Transverse colon (tissue), 4 donors: Measurements from ENCODE around the gene WDHD1. TPM values are rescaled to one million over a fixed set of nuclear protein-coding genes. Genes with fewer than 3 reads are reported as not detected.
"Not testable (repeated sequence)": the region's sequence is repeated elsewhere in the genome, so short reads cannot be mapped to it uniquely, and the experiment has no call there.

Experiments used
- DNase-seq: peaks from one replicate; pipeline ENCODE4 v3.0.0-alpha.2; 2019
- H3K27ac ChIP-seq, 4 donors: fragments of 200-600 bp; sonication (generic); 2 replicates each; pipeline ENCODE4 v1.5.1; 2016 to 2018; ENCODE audit warnings: inconsistent platforms in 4 of 4
- H3K27me3 ChIP-seq: fragments of 200-600 bp; sonication (generic); 2 replicates; pipeline ENCODE4 v1.5.1; 2017; ENCODE audit warnings: inconsistent platforms
- H3K36me3 ChIP-seq, 4 donors: fragments of 200-600 bp; sonication (generic); 2 replicates each; pipeline ENCODE4 v1.5.1; 2017 to 2019; ENCODE audit warnings: inconsistent platforms in 4 of 4
- H3K4me1 ChIP-seq, 4 donors: fragments of 200-600 bp; sonication (generic); 2 replicates each; pipeline ENCODE4 v1.5.1; 2017 to 2020; ENCODE audit warnings: inconsistent platforms in 4 of 4
- H3K4me3 ChIP-seq, 4 donors: fragments of 200-600 bp; sonication (generic); 1 replicate in 1 of 4; 2 replicates in 3 of 4; pipeline versions ENCODE4 v1.5.1 to v1.6.1; 2017 to 2019; ENCODE audit warnings: inconsistent platforms in 4 of 4
- H3K9me3 ChIP-seq, 2 donors: fragments of 200-600 bp; sonication (generic); 2 replicates each; pipeline ENCODE4 v1.5.1; 2017 to 2019; ENCODE audit warnings: inconsistent platforms in 2 of 2
- CTCF ChIP-seq, 5 experiments: fragments of 200-600 bp in 3 of 5; fragments of 450-650 bp in 2 of 5; sonication (generic) in 3 of 5; IDR thresholded peaks; 1 replicate in 2 of 5; 2 replicates in 3 of 5; pipeline ENCODE4 v1.5.1; 2016 to 2017; ENCODE audit warnings: antibody characterized with exemption in 5 of 5, inconsistent platforms in 3 of 5, mild to moderate bottlenecking in 2 of 5, moderate library complexity in 1 of 5
- EP300 ChIP-seq: sonication (generic); formaldehyde crosslinking; IDR thresholded peaks from one replicate; pipeline ENCODE4 v1.6.1; 2017; ENCODE audit warnings: antibody characterized with exemption, low read depth
- POLR2A ChIP-seq: fragments of 450-650 bp; IDR thresholded peaks from one replicate; pipeline ENCODE4 v1.6.1; 2016; ENCODE audit warnings: antibody characterized with exemption, mild to moderate bottlenecking, moderate library complexity
- POLR2AphosphoS5 ChIP-seq, 3 donors: sonication (generic); formaldehyde crosslinking; IDR thresholded peaks; one replicate each; pipeline ENCODE4 v1.6.1; 2016; ENCODE audit warnings: antibody characterized with exemption in 3 of 3
- WGBS, 2 donors: methylation state at CpG; one replicate each; pipeline ENCODE4 v1.1.5; 2018; ENCODE audit warnings: low coverage in 1 of 2; 5-methylcytosine and 5-hydroxymethylcytosine counted together
- in situ Hi-C, 4 donors: fragments of 200-750 bp; cut with MboI; loops; one replicate each; pipeline versions ENCODE4 v1.15.0 to v1.15.1; 2017; ENCODE audit warnings: low sequenced_read_pairs in 3 of 4, low pct_ligation_motif_present in 1 of 4, low pct_unique_long_range_greater_than_20kb in 1 of 4
- intact Hi-C: fragments of 100-400 bp; cut with DNase I; formaldehyde crosslinking; loops from one replicate; pipeline ENCODE4 v1.15.1; 2023; ENCODE audit warnings: low total_unique reads
- total RNA-seq, 4 donors: library from RNA; depleted of rRNA; stranded (reverse); fragments of >200 nt; gene quantifications; one replicate each; pipeline ENCODE4 v1.1.0, GENCODE V29; 2016

Gene WDHD1
- total RNA-seq, 4 donors from 2014 or later = 0.20 to 1.2 (median 1.1) TPM; not detected in 1

- Histone ChIP-seq H3K4me1 (peaks cover 0 to 14% (median 11%) of the 10 kb centered on the region in 4 donors), H3K27ac (peak within 1 kb of the TSS; percentile 91 to 98 (median 94)), H3K4me3 (peak within 1 kb of the TSS; percentile 79 to 84 (median 82)), H3K27me3 (no peaks in the 10 kb centered on the region), H3K36me3 (no peaks in the 10 kb centered on the region), H3K9me3 (no peaks in the 10 kb centered on the region)
- DNase-seq = peak; percentile 89
- TF ChIP-seq EP300 = no peak
- peak; percentile 92 for TF ChIP-seq POLR2A
- TF ChIP-seq CTCF (IDR thresholded peaks at IDR 0.05) = peak; percentile 42 to 79 (median 53)
- TF ChIP-seq POLR2AphosphoS5 (IDR thresholded peaks at IDR 0.05) = peak; percentile 86 to 89 (median 89)
- 0% methylated on average over 55 of the region's 83 CpGs; no CpG with 5 or more reads in 1 of the 2 donors for WGBS, 2 donors
- intact Hi-C loops (no loop called here), in situ Hi-C loops (no loop called here)
These were observed 124.1 kb downstream of the WDHD1 start, which contains the start of gene GCH1 for GRCh38 chr14:54902521-54903420. TSS of gene GCH1 (minus strand) at chr14:54902826. CDS start at chr14:54902663, 163 bp downstream.

- H3K9me3 ChIP-seq = no peaks in the 10 kb centered on the region
- H3K36me3 ChIP-seq = no peaks in the 10 kb centered on the region
- TF ChIP-seq CTCF (IDR thresholded peaks at IDR 0.05) (no peak), EP300 (no peak), POLR2A (no peak), POLR2AphosphoS5 (IDR thresholded peaks at IDR 0.05) (peak; percentile 53 to 70 (median 59))
- DNase-seq = peak; percentile 85
- in situ Hi-C loops = no loop called here
- no peaks in the 10 kb centered on the region for H3K27me3 ChIP-seq
- WGBS, 2 donors = 0% methylated on average over 34 of the region's 37 CpGs; no CpG with 5 or more reads in 1 of the 2 donors
- intact Hi-C loops = no loop called here
- H3K4me3 ChIP-seq = peak overlapping the region; percentile 79 to 84 (median 82)
- peak overlapping the region; percentile 91 to 98 (median 94) for H3K27ac ChIP-seq
- H3K4me1 ChIP-seq = peaks cover 0 to 14% (median 11%) of the 10 kb centered on the region in 4 donors
These were observed 124.8 kb downstream of the WDHD1 start for GRCh38 chr14:54902143-54902520.

DNA sequence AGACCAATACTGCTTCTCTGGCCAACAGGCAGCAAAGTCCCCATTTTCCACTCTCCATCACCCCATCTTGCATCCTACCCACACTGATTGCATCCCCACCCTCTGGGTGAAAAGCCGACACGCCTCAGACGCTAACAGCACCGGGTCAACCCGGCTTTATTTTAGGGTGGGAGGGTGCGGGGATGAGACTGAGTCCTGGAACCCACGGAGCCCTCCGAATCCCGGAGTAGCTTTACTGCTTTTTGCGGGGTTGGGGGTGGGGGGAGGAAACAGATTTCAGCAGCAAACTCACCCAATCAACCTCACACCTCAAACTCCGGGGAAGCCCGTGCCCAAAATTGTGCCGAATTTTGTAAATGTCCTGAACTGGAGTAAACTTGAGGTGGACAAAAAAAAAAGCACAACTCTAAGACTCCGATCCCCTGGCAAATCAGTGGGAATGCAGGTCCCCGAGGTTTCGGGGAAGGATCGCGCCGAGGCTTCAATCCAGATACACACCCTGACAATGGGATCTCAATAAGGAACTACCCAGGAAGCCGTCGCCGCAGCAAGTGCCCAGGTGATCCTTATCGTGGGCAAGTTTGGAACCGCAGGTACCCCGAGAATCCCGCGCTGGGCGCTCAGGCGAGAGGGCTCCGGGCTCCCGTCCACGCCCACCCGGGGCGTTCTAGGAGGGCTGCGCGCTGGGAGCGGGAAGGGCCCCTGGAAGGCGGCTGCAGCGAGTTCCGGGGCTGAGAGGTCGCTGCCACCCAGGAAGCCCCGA is 125.3 kb downstream of the WDHD1 start:
- TF ChIP-seq CTCF (IDR thresholded peaks at IDR 0.05) (no peak), POLR2AphosphoS5 (IDR thresholded peaks at IDR 0.05) (no peak), EP300 (no peak), POLR2A (no peak)
- in situ Hi-C loops (no loop called here), intact Hi-C loops (no loop called here)
- Histone ChIP-seq H3K4me1 (peaks cover 0 to 14% (median 11%) of the 10 kb centered on the region in 4 donors), H3K36me3 (no peaks in the 10 kb centered on the region), H3K27ac (peak overlapping the region; percentile 91 to 98 (median 94)), H3K27me3 (no peaks in the 10 kb centered on the region), H3K4me3 (peak overlapping the region; percentile 79 to 84 (median 82)), H3K9me3 (no peaks in the 10 kb centered on the region)
- peak; percentile 29 for DNase-seq
- WGBS, 2 donors = 1 to 14% methylated on average over 10 to 25 of the region's 42 CpGs

DNA sequence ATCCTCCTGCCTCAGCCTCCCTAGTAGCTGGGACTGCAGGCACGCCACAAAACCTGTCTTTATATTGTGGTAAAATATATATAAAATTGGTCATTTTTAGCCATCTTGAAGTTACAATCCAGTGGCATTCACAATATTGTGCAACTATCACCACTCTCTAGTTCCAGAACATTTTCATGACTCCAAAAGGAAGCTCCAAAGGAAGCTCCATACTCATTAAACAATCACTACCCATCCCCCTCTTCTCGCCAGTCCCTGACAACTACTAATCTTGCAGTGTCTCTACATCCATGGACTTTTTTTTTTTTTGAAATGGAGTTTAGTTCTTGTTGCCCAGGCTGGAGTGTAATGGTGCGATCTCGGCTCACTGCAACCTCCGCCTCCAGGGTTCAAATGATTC is 127.3 kb downstream of the WDHD1 start:
- TF ChIP-seq EP300 (no peak), POLR2A (no peak), POLR2AphosphoS5 (IDR thresholded peaks at IDR 0.05) (no peak), CTCF (IDR thresholded peaks at IDR 0.05) (no peak)
- Histone ChIP-seq H3K9me3 (no peaks in the 10 kb centered on the region), H3K4me3 (no peak overlapping the region), H3K27me3 (no peaks in the 10 kb centered on the region), H3K36me3 (no peaks in the 10 kb centered on the region), H3K27ac (no peak overlapping the region), H3K4me1 (peaks cover 0 to 14% (median 11%) of the 10 kb centered on the region in 4 donors)
- no peak for DNase-seq
- in situ Hi-C loops (no loop called here), intact Hi-C loops (no loop called here)
- WGBS, 2 donors = 93 to 96% methylated on average over 5 of the region's 5 CpGs

- intact Hi-C loops, H3K27ac ChIP-seq, H3K9me3 ChIP-seq, H3K27me3 ChIP-seq, H3K36me3 ChIP-seq, H3K4me3 ChIP-seq, in situ Hi-C loops, DNase-seq: not testable (repeated sequence)
- 82 to 92% methylated on average over 4 to 5 of the region's 5 CpGs for WGBS, 2 donors
- peaks cover 0 to 12% (median 9%) of the 10 kb centered on the region in 4 donors for H3K4me1 ChIP-seq
These were observed 128.9 kb downstream of the WDHD1 start for GRCh38 chr14:54897809-54898555.
